Vagina (tissue), 2 donors: Measurements from ENCODE around the gene B3GNT7. TPM values are rescaled to one million over a fixed set of nuclear protein-coding genes. Genes with fewer than 3 reads are reported as not detected.
"Not testable (repeated sequence)": the region's sequence is repeated elsewhere in the genome, so short reads cannot be mapped to it uniquely, and the experiment has no call there.

Experiments
- DNase-seq, 2 donors: peaks; one replicate each; pipeline ENCODE4 v3.0.0-alpha.2; 2017; ENCODE audit errors: extremely low spot score in 2 of 2
- H3K27ac ChIP-seq: fragments of 200-600 bp; sonication (generic); one replicate; pipeline ENCODE4 v1.5.1; 2019
- H3K27me3 ChIP-seq: fragments of 200-600 bp; sonication (generic); one replicate; pipeline ENCODE4 v1.5.1; 2019
- H3K36me3 ChIP-seq, 2 donors: fragments of 200-600 bp; sonication (generic); one replicate each; pipeline ENCODE4 v1.5.1; 2017 to 2019
- H3K4me1 ChIP-seq: fragments of 200-600 bp; sonication (generic); one replicate; pipeline ENCODE4 v1.5.1; 2019
- H3K4me3 ChIP-seq, 2 donors: fragments of 200-600 bp; sonication (generic); 1 replicate in 1 of 2; 2 replicates in 1 of 2; pipeline ENCODE4 v1.5.1; 2016 to 2019
- H3K9me3 ChIP-seq: fragments of 200-600 bp; sonication (generic); one replicate; pipeline ENCODE4 v1.5.1; 2019
- POLR2A ChIP-seq, 2 donors: fragments of 450-650 bp; IDR thresholded peaks; one replicate each; pipeline ENCODE4 v1.6.1; 2017; ENCODE audit warnings: antibody characterized with exemption in 2 of 2, mild to moderate bottlenecking in 2 of 2, moderate library complexity in 2 of 2
- POLR2AphosphoS5 ChIP-seq, 2 donors: sonication (generic); formaldehyde crosslinking; IDR thresholded peaks; one replicate each; pipeline ENCODE4 v1.9.0; 2017; ENCODE audit warnings: antibody characterized with exemption in 2 of 2, mild to moderate bottlenecking in 2 of 2, low read depth in 1 of 2; ENCODE audit not compliant: insufficient read depth in 1 of 2
- intact Hi-C: fragments of 100-400 bp; cut with DNase I; formaldehyde crosslinking; loops from one replicate; pipeline ENCODE4 v1.15.1; 2023
- total RNA-seq: library from RNA; depleted of rRNA; stranded (reverse); fragments of >200 nt; gene quantifications from one replicate; pipeline ENCODE4 v1.2.3, GENCODE V29; 2016
- TF ChIP-seq, protein P1 (sequence below), 3 experiments: fragments of 450-650 bp in 2 of 3; fragments of 200-600 bp in 1 of 3; sonication (generic) in 1 of 3; IDR thresholded peaks; one replicate each; pipeline ENCODE4 v1.5.1; 2017 to 2019; ENCODE audit warnings: antibody characterized with exemption in 3 of 3, mild to moderate bottlenecking in 2 of 3, moderate library complexity in 2 of 3

Gene B3GNT7
- total RNA-seq, 1 donor from 2014 or later: 7.1 TPM

DNA sequence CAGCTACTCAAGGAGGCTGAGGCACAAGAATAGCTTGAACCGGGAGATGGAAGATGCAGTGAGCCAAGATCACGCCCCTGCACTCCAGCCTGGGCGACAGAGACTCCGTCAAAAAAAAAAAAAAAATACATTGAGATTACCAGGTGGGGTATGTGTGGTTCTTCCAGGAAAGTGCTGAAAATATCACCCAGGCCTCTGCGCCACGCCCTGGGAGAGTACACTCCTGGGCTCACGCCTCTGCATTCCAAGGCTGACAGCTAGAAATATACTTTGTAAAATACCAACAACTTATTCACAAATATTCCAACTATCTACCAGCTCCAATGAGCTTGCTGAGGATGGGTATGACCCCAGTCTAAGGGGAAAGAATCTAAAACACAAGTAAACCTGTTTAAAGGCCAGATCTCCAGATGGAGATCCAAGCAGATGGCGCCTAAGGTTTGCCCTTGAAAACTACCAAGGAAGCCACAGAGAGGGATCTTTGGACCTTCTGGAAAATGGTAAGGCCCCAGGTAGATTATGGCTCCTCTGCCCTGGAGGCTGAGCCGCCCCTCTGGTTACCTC, 21.6 kb upstream of the B3GNT7 start:
- no peak for TF ChIP-seq POLR2AphosphoS5 (IDR thresholded peaks at IDR 0.05; ENCODE audit: insufficient read depth in 1 of 2, low read depth in 1 of 2)
- TF ChIP-seq, protein P1, sequence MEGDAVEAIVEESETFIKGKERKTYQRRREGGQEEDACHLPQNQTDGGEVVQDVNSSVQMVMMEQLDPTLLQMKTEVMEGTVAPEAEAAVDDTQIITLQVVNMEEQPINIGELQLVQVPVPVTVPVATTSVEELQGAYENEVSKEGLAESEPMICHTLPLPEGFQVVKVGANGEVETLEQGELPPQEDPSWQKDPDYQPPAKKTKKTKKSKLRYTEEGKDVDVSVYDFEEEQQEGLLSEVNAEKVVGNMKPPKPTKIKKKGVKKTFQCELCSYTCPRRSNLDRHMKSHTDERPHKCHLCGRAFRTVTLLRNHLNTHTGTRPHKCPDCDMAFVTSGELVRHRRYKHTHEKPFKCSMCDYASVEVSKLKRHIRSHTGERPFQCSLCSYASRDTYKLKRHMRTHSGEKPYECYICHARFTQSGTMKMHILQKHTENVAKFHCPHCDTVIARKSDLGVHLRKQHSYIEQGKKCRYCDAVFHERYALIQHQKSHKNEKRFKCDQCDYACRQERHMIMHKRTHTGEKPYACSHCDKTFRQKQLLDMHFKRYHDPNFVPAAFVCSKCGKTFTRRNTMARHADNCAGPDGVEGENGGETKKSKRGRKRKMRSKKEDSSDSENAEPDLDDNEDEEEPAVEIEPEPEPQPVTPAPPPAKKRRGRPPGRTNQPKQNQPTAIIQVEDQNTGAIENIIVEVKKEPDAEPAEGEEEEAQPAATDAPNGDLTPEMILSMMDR (IDR thresholded peaks at IDR 0.05): no peak
- TF ChIP-seq POLR2A (IDR thresholded peaks at IDR 0.05): no peak
- no peak overlapping the region for H3K27ac ChIP-seq

DNA sequence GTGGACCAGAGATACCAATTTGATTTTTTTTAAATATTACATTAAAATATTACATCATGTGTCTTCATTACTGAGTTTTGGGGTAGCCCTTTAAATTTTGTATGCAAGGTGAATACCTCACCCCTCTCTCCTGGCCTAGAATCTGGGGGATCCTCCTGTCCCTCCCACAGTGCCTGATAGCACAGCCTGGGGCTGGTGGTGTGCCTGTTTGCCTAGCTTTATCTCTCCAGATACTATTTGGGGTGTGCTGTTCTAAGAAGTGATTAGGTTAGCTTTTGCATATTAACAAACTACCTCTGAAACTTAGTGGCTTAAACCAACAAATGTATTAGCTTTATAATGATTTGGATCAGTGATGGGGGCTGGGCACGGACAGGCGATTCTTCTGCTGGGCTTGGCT, 20.7 kb upstream of the B3GNT7 start:
- intact Hi-C loops: no loop called here
- Histone ChIP-seq H3K27me3 (no peaks in the 10 kb centered on the region), H3K4me1 (no peaks in the 10 kb centered on the region), H3K27ac (no peak overlapping the region), H3K4me3 (no peak overlapping the region), H3K9me3 (no peaks in the 10 kb centered on the region), H3K36me3 (no peaks in the 10 kb centered on the region)
- no peak for TF ChIP-seq POLR2AphosphoS5 (IDR thresholded peaks at IDR 0.05; ENCODE audit: insufficient read depth in 1 of 2, low read depth in 1 of 2)
- no peak for TF ChIP-seq POLR2A (IDR thresholded peaks at IDR 0.05)
- TF ChIP-seq, protein P1 (IDR thresholded peaks at IDR 0.05): no peak
- DNase-seq: no peak

More for the DNA sequence above, 21.6 kb upstream of the B3GNT7 start:
- H3K27me3 ChIP-seq: no peaks in the 10 kb centered on the region
- H3K4me1 ChIP-seq: no peaks in the 10 kb centered on the region
- H3K9me3 ChIP-seq: no peaks in the 10 kb centered on the region
- no peak overlapping the region for H3K4me3 ChIP-seq
- no peaks in the 10 kb centered on the region for H3K36me3 ChIP-seq
- intact Hi-C loops: no loop called here
- no peak for DNase-seq

DNA sequence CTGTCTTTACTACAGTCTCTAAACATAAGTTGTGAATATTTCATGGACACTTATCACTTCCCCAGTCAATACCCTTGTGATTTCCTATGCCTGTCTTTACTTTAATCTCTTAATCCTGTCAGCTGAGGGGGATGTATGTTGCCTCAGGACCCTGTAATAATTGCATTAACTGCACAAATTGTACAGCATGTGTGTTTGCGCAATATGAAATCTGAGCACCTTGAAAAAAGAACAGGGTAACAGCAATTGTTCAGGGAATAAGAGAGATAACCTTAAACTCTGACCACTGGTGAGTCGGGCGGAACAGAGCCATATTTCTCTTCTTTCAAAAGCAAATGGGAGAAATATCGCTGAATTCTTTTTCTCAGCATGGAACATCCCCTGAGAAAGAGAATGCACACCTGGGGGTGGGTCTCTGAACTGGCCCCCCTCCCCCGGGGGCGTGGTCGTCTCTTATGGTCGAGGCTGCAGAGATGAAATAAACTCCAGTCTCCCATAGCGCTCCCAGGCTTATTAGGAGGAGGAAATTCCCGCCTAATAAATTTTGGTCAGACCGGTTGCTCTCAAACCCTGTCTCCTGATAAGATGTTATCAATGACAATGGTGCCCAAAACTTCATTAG, 19.4 kb upstream of the B3GNT7 start:
- DNase-seq, H3K4me3 ChIP-seq, intact Hi-C loops, H3K27me3 ChIP-seq, H3K36me3 ChIP-seq, H3K27ac ChIP-seq, H3K9me3 ChIP-seq, H3K4me1 ChIP-seq: not testable (repeated sequence)

DNA sequence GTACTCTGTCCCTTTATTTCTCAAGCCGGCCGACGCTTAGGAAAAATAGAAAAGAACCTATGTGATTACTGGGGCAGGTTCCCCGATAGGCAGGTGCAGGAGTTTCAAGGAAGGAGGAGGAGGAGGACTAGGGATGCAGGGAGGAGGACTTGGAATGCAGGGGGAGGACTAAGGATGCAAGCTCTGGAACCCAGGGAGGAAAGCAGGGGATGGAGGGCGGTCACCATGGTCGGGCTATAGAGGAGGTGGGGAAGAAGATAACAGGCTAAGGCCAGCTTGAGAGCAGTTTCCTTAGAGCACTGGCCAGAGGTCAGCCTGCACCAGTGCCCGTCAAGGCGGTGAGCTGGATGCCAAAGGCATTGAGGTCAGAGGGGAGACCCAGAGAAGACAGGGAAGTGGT, 18.7 kb upstream of the B3GNT7 start:
- no peak overlapping the region for H3K27ac ChIP-seq
- no peaks in the 10 kb centered on the region for H3K9me3 ChIP-seq
- no peaks in the 10 kb centered on the region for H3K27me3 ChIP-seq
- DNase-seq: no peak
- intact Hi-C loops: no loop called here
- no peaks in the 10 kb centered on the region for H3K4me1 ChIP-seq
- TF ChIP-seq POLR2AphosphoS5 (IDR thresholded peaks at IDR 0.05; ENCODE audit: insufficient read depth in 1 of 2, low read depth in 1 of 2): no peak
- no peak for TF ChIP-seq POLR2A (IDR thresholded peaks at IDR 0.05)
- TF ChIP-seq, protein P1 (IDR thresholded peaks at IDR 0.05): no peak
- H3K36me3 ChIP-seq: no peaks in the 10 kb centered on the region
- no peak overlapping the region for H3K4me3 ChIP-seq

DNA sequence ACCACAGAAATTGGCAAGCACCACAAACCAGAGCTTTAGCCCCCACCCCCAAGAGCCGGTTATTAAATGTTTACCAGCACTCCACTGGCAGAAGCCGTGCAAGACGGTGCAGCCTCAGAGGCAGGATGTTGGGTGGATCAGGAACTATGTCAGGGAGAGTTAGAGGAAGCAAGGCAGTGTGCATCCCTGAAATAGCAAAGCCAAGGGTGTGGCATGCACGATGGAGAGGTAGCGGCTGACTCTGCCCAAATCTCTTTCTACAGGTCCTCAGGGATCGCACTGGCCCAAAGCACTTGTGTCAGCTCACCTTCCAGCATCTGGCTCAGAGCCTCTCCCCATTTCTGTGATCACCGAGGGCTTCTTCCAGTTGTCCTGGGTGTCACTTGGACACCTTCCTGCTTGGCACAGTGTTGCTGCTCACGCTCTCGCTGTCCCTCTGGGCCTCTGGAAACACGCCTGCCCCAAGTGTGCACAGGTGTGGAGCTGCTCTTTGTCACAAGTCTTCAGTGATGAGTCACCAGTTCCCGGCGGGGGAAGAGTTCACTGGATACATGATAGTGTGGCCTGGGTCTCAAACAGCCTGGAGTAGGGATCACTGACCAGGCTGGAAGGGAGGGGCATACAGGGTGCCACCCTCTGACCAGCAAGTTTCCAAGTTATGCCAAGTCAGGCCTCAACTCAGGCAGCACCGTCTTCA, 17.3 kb upstream of the B3GNT7 start:
- no peak overlapping the region for H3K27ac ChIP-seq
- TF ChIP-seq POLR2AphosphoS5 (IDR thresholded peaks at IDR 0.05; ENCODE audit: insufficient read depth in 1 of 2, low read depth in 1 of 2) (no peak), POLR2A (IDR thresholded peaks at IDR 0.05) (no peak)
- TF ChIP-seq, protein P1 (IDR thresholded peaks at IDR 0.05): no peak
- intact Hi-C loops: no loop called here
- no peak overlapping the region for H3K4me3 ChIP-seq
- no peaks in the 10 kb centered on the region for H3K9me3 ChIP-seq
- no peak for DNase-seq
- H3K27me3 ChIP-seq: no peaks in the 10 kb centered on the region
- H3K36me3 ChIP-seq: no peaks in the 10 kb centered on the region
- no peaks in the 10 kb centered on the region for H3K4me1 ChIP-seq
